Gastrocnemius medialis (tissue), 4 donors: ENCODE measurements around the gene SPG7.

Source experiments
- CTCF ChIP-seq, 5 experiments: fragments of 450-650 bp in 3 of 5; fragments of 200-600 bp in 2 of 5; sonication (generic) in 2 of 5; IDR thresholded peaks in 4 of 5; conservative IDR thresholded peaks in 1 of 5; 1 replicate in 4 of 5; 2 replicates in 1 of 5; pipeline ENCODE4 v1.5.1; 2016 to 2019; ENCODE audit warnings: antibody characterized with exemption in 5 of 5, mild to moderate bottlenecking in 3 of 5, moderate library complexity in 3 of 5
- POLR2A ChIP-seq, 2 donors: fragments of 450-650 bp; IDR thresholded peaks; one replicate each; pipeline ENCODE4 v1.6.1; 2017; ENCODE audit warnings: antibody characterized with exemption in 2 of 2, mild to moderate bottlenecking in 2 of 2, moderate library complexity in 2 of 2

- TF ChIP-seq CTCF (IDR thresholded peaks at IDR 0.05 in 4 of 5, conservative IDR thresholded peaks at IDR 0.05 in 1 of 5) (no peak), POLR2A (IDR thresholded peaks at IDR 0.05) (no peak)
These were observed 68.2 kb downstream of the SPG7 start for GRCh38 chr16:89576153-89577054.
